GM23248 (cell line): ENCODE measurements around the gene ZNF562. TPM values are rescaled to one million over a fixed set of nuclear protein-coding genes. Genes with fewer than 3 reads are reported as not detected.
A peak's percentile ranks its signal among the peaks of the same experiment; 100 is the strongest.

Experiments
- DNase-seq: peaks from one replicate; pipeline ENCODE4 v3.0.0-alpha.2; 2015
- H2AFZ ChIP-seq: fragments of 200-600 bp; sonication (generic); 2 replicates; pipeline ENCODE4 v1.6.1; 2016; ENCODE audit warnings: antibody characterized with exemption
- H3F3A ChIP-seq: fragments of 200-600 bp; sonication (generic); 2 replicates; pipeline ENCODE4 v1.6.1; 2016; ENCODE audit warnings: mild to moderate bottlenecking, antibody characterized with exemption, mixed run types; ENCODE audit not compliant: insufficient read depth
- H3K27ac ChIP-seq: fragments of 200-600 bp; sonication (generic); 2 replicates; pipeline ENCODE4 v1.5.1; 2016; ENCODE audit warnings: mild to moderate bottlenecking
- H3K27me3 ChIP-seq: fragments of 200-600 bp; sonication (generic); replicated peaks from 2 replicates; pipeline ENCODE4 v1.6.1; 2016; ENCODE audit warnings: mild to moderate bottlenecking; ENCODE audit not compliant: insufficient read depth
- H3K36me3 ChIP-seq: fragments of 200-600 bp; sonication (generic); 2 replicates; pipeline ENCODE4 v1.6.1; 2016; ENCODE audit warnings: low read depth, mild to moderate bottlenecking
- H3K4me1 ChIP-seq: fragments of 200-600 bp; sonication (generic); 2 replicates; pipeline ENCODE4 v1.6.1; 2016; ENCODE audit warnings: mild to moderate bottlenecking; ENCODE audit not compliant: insufficient read depth
- H3K4me2 ChIP-seq: fragments of 200-600 bp; sonication (generic); one replicate; pipeline ENCODE4 v1.6.1; 2016; ENCODE audit warnings: mild to moderate bottlenecking; ENCODE audit not compliant: unreplicated experiment
- H3K4me3 ChIP-seq: fragments of 200-600 bp; sonication (generic); 2 replicates; pipeline ENCODE4 v1.5.1; 2016; ENCODE audit warnings: mild to moderate bottlenecking
- H3K79me2 ChIP-seq: fragments of 200-600 bp; sonication (generic); 2 replicates; pipeline ENCODE4 v1.6.1; 2016; ENCODE audit warnings: mild to moderate bottlenecking; ENCODE audit not compliant: insufficient read depth
- H3K9ac ChIP-seq: fragments of 200-600 bp; sonication (generic); 2 replicates; pipeline ENCODE4 v1.6.1; 2016; ENCODE audit warnings: mild to moderate bottlenecking
- H3K9me2 ChIP-seq: fragments of 200-600 bp; sonication (generic); 2 replicates; pipeline ENCODE4 v1.6.1; 2016; ENCODE audit warnings: mixed run types, mild to moderate bottlenecking, moderate library complexity; ENCODE audit not compliant: insufficient read depth
- H3K9me3 ChIP-seq: fragments of 200-600 bp; sonication (generic); one replicate; pipeline ENCODE4 v1.6.1; 2017; ENCODE audit warnings: low read depth
- H4K20me1 ChIP-seq: fragments of 200-600 bp; sonication (generic); 2 replicates; pipeline ENCODE4 v1.6.0; 2016; ENCODE audit not compliant: insufficient read depth
- EZH2 ChIP-seq: fragments of 200-600 bp; sonication (generic); IDR thresholded peaks from 2 replicates; pipeline ENCODE4 v1.6.1; 2018; ENCODE audit warnings: antibody characterized with exemption, mild to moderate bottlenecking; ENCODE audit not compliant: insufficient read depth, poor library complexity, severe bottlenecking
- EZH2phosphoT487 ChIP-seq: fragments of 200-600 bp; sonication (generic); IDR thresholded peaks from 2 replicates; pipeline ENCODE4 v1.6.1; 2018; ENCODE audit warnings: antibody characterized with exemption, moderate library complexity, mild to moderate bottlenecking, low read depth; ENCODE audit not compliant: insufficient read depth
- WGBS, 2 experiments: methylation state at CpG; one replicate each; pipeline ENCODE4 v1.1.6; 2015 to 2017; ENCODE audit warnings: low lambda C conversion rate in 2 of 2, low coverage in 1 of 2; ENCODE audit errors: missing lambda C conversion rate in 2 of 2; 5-methylcytosine and 5-hydroxymethylcytosine counted together
- in situ Hi-C: fragments of 300-500 bp; cut with MboI; formaldehyde crosslinking; loops from 2 replicates; pipeline ENCODE4 v1.15.0; 2020
- polyA plus RNA-seq: library from polyadenylated mRNA; unstranded; fragments of >200 nt; fragmentation: Nextera tagmentation; extraction: Ambion mirVana; gene quantifications from 2 replicates; pipeline ENCODE4 v1.2.1, GENCODE V29; 2016
- total RNA-seq: library from RNA; depleted of rRNA; stranded (reverse); fragments of >200 nt; shearing (Covaris generic); gene quantifications from 2 replicates; pipeline ENCODE4 v1.2.3, GENCODE V29; 2014; rRNA removed

Gene ZNF562
- total and polyA plus RNA-seq, 2 experiments from 2014 or later: 7.2 to 17.5 TPM

- no peak for TF ChIP-seq EZH2phosphoT487
- no peak for TF ChIP-seq EZH2
- Histone ChIP-seq H3K4me3 (no peak overlapping the region), H3K9ac (no peak overlapping the region), H3K4me2 (no peak overlapping the region), H3F3A (no peaks in the 10 kb centered on the region), H3K9me2 (no peaks in the 10 kb centered on the region), H3K9me3 (no peaks in the 10 kb centered on the region), H4K20me1 (no peaks in the 10 kb centered on the region), H3K36me3 (peaks cover 72% of the 10 kb centered on the region), H3K4me1 (0 out of 2 replicates have a peak, but pooled peaks cover 6% of the 10 kb centered on the region), H3K27me3 (no peaks in the 10 kb centered on the region), H3K79me2 (peaks cover 38% of the 10 kb centered on the region), H3K27ac (no peak overlapping the region), H2AFZ (no peak overlapping the region)
- in situ Hi-C loops: no loop called here
- no peak for DNase-seq
These were observed 59.1 kb downstream of the ZNF562 start for GRCh38 chr19:9615844-9616243.

GRCh38 chr19:9610484-9611113, 64.3 kb downstream of the ZNF562 start:
- Histone ChIP-seq H3K9me3 (no peaks in the 10 kb centered on the region), H2AFZ (no peak overlapping the region), H3K4me2 (no peak overlapping the region), H3K4me3 (no peak overlapping the region), H3F3A (no peaks in the 10 kb centered on the region), H3K9me2 (no peaks in the 10 kb centered on the region), H3K36me3 (peaks cover 67% of the 10 kb centered on the region), H4K20me1 (no peaks in the 10 kb centered on the region), H3K27ac (no peak overlapping the region), H3K9ac (no peak overlapping the region), H3K27me3 (no peaks in the 10 kb centered on the region), H3K4me1 (no peaks in the 10 kb centered on the region), H3K79me2 (peaks cover 9% of the 10 kb centered on the region; the same call in 1 of the 2 replicates)
- WGBS, 2 experiments: 85 to 91% methylated on average over 2 of the region's 2 CpGs
- no peak for TF ChIP-seq EZH2phosphoT487
- no peak for TF ChIP-seq EZH2
- no peak for DNase-seq
- in situ Hi-C loops: no loop called here

GRCh38 chr19:9608912-9609311, 66.0 kb downstream of the ZNF562 start:
- no peaks in the 10 kb centered on the region for H3K9me3 ChIP-seq
- no peak for DNase-seq
- no peak overlapping the region for H3K4me3 ChIP-seq
- no peaks in the 10 kb centered on the region for H3F3A ChIP-seq
- TF ChIP-seq EZH2phosphoT487: no peak
- no peak for TF ChIP-seq EZH2
- WGBS, 2 experiments: 97% methylated on average over 5 of the region's 5 CpGs
- no peak overlapping the region for H3K4me2 ChIP-seq
- H3K9ac ChIP-seq: no peak overlapping the region
- in situ Hi-C loops: no loop called here
- no peak overlapping the region for H3K27ac ChIP-seq
- H3K9me2 ChIP-seq: no peaks in the 10 kb centered on the region
- H3K36me3 ChIP-seq: peaks cover 51% of the 10 kb centered on the region
- H4K20me1 ChIP-seq: no peaks in the 10 kb centered on the region
- no peak overlapping the region for H2AFZ ChIP-seq
- H3K4me1 ChIP-seq: no peaks in the 10 kb centered on the region
- H3K27me3 ChIP-seq: no peaks in the 10 kb centered on the region
- H3K79me2 ChIP-seq: 0 out of 2 replicates have a peak, but pooled peaks cover 5% of the 10 kb centered on the region

GRCh38 chr19:9597027-9597426, 77.9 kb downstream of the ZNF562 start:
- H3F3A ChIP-seq: peaks cover 17% of the 10 kb centered on the region; the same call in 1 of the 2 replicates
- H2AFZ ChIP-seq: no peak overlapping the region
- H3K4me2 ChIP-seq: peak overlapping the region; percentile 26
- no peaks in the 10 kb centered on the region for H3K36me3 ChIP-seq
- peak overlapping the region; percentile 4; the same call in 1 of the 2 replicates for H3K4me3 ChIP-seq
- peaks cover 10% of the 10 kb centered on the region for H3K4me1 ChIP-seq
- peak overlapping the region; percentile 43 for H3K27ac ChIP-seq
- H4K20me1 ChIP-seq: no peaks in the 10 kb centered on the region
- H3K9me2 ChIP-seq: no peaks in the 10 kb centered on the region
- peaks cover 6% of the 10 kb centered on the region; the same call in 1 of the 2 replicates for H3K27me3 ChIP-seq
- WGBS, 2 experiments: 17 to 28% methylated on average over 3 of the region's 3 CpGs
- H3K9ac ChIP-seq: no peak overlapping the region
- TF ChIP-seq EZH2 (no peak), EZH2phosphoT487 (no peak)
- no peaks in the 10 kb centered on the region for H3K9me3 ChIP-seq
- in situ Hi-C loops: no loop called here
- H3K79me2 ChIP-seq: no peaks in the 10 kb centered on the region
- peak; percentile 95 for DNase-seq

Other genes starting within 250 kb of the ZNF562 start
- gene ZNF266, start 239.5 kb downstream of the ZNF562 start, total RNA-seq: 16.1 and 18.5 TPM in 2 replicates
- 7.4 and 8.1 TPM in 2 replicates for gene ZNF266, start 239.5 kb downstream of the ZNF562 start, polyA plus RNA-seq
- 0.25 and 1.9 TPM in 2 replicates for gene ZNF560, start 176.5 kb downstream of the ZNF562 start, total RNA-seq
- gene ZNF560, start 176.5 kb downstream of the ZNF562 start, polyA plus RNA-seq: 0.16 and 0.48 TPM in 2 replicates
- 15.7 and 17.6 TPM in 2 replicates for gene ZNF426, start 136.5 kb downstream of the ZNF562 start, total RNA-seq
- 10.5 and 10.6 TPM in 2 replicates for gene ZNF426, start 136.5 kb downstream of the ZNF562 start, polyA plus RNA-seq
- 27.6 and 28.4 TPM in 2 replicates for gene ZNF121, start 90.6 kb downstream of the ZNF562 start, total RNA-seq
- gene ZNF121, start 90.6 kb downstream of the ZNF562 start, polyA plus RNA-seq: 6.9 and 7.9 TPM in 2 replicates
- 24.8 and 33.6 TPM in 2 replicates for gene ZNF561, start 53.9 kb downstream of the ZNF562 start, total RNA-seq
- 15.5 and 16.0 TPM in 2 replicates for gene ZNF561, start 53.9 kb downstream of the ZNF562 start, polyA plus RNA-seq
- 5.9 and 7.1 TPM in 2 replicates for gene ZNF846, start 93.6 kb upstream of the ZNF562 start, total RNA-seq
- 5.2 and 6.1 TPM in 2 replicates for gene ZNF846, start 93.6 kb upstream of the ZNF562 start, polyA plus RNA-seq
- gene FBXL12, start 144.0 kb upstream of the ZNF562 start, total RNA-seq: 21.9 and 29.8 TPM in 2 replicates
- 27.1 and 28.5 TPM in 2 replicates for gene FBXL12, start 144.0 kb upstream of the ZNF562 start, polyA plus RNA-seq
- 392 and 413 TPM in 2 replicates for gene UBL5, start 152.8 kb upstream of the ZNF562 start, total RNA-seq
- gene UBL5, start 152.8 kb upstream of the ZNF562 start, polyA plus RNA-seq: 605 and 606 TPM in 2 replicates
- 95.4 and 102 TPM in 2 replicates for gene PIN1, start 160.2 kb upstream of the ZNF562 start, total RNA-seq
- gene PIN1, start 160.2 kb upstream of the ZNF562 start, polyA plus RNA-seq: 124 and 134 TPM in 2 replicates